ENCODE data around the gene YAF2.
A peak's percentile ranks its signal among the peaks of the same experiment; 100 is the strongest.
"Not testable (repeated sequence)": the region's sequence is repeated elsewhere in the genome, so short reads cannot be mapped to it uniquely, and the experiment has no call there.

Gene YAF2

DNA sequence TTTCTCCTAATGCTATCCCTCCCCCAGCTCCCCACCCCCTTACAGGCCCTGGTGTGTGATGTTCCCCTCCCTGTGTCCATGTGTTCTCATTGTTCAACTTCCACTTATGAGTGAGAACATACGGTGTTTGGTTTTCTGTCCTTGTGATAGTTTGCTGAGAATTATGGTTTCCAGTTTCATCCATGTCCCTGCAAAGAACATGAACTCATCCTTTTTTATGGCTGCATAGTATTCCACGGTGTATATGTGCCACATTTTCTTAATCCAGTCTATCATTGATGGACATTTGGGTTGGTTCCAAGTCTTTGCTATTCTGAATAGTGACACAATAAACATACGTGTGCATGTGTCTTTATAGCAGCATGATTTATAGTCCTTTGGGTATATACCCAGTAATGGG, 11.0 kb upstream of the YAF2 start:
- DNase-seq = not testable (repeated sequence)

GRCh38 chr12:42240131-42240750, 2.2 kb upstream of the YAF2 start:
- DNase-seq = no peak

GRCh38 chr12:42237853-42238239, 202 bp downstream of the YAF2 start:
- no peak for DNase-seq

DNA sequence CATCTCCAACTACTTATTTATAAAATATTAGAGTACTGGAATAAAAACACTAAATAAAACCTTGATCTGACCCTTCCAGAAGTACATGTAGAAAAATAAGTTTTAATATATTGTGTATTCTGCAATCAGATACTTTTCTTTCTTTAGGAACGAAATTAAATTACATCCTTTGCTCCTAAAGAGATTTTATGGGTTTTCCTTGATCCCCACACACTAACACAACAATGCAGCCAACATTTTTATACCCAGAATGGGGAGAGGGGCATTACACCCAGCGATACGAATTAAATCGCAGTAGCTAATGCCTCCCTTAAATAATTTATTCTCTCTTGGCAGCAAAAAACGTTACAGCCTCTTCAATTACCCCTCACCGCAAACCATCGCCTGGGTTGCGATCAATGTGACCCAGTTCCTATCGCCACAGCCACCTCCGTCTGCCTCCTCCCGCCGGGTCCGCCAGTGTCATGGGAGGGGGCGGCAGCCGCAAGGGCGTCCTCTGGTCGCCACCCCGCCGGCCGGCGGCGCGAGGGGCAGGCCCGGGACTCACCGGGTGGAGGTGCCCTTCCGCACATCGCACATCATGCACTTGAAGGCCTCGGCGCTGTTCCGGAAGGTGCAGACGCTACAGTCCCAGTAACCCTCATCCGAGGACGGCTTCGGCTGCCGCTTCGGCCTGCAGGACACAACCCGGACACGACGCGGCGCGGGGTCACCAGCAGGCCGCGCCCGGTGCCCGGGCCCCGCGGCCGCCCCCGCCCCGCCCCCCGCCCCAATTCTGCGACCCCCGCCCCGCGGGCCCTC, 796 bp downstream of the YAF2 start:
- DNase-seq = peak; percentile 66

GRCh38 chr12:42236017-42236416, 2.0 kb downstream of the YAF2 start:
- no peak for DNase-seq

- peak; percentile 41 for DNase-seq
Measured at GRCh38 chr12:42235426-42235825, 2.6 kb downstream of the YAF2 start.

DNA sequence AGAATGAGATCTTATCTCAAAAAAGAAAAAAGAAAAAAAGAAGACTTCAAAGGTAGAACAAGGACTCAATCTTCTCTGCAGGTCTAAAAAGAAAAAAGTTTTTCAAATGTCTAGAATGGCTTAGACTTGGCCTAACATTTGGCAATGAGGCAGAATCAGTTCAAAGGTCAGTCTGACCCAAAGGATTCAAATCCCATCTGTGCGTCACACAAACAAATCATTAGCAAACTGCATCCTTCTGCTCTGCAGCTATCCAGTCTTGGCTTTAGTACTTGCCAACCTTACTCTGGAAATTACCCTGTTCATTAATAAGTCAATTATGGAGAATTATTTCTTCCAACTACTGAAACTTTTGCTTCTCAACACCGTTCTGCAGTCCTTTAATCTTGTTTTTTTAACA, 3.1 kb downstream of the YAF2 start:
- no peak for DNase-seq

GRCh38 chr12:42227525-42227924, 10.5 kb downstream of the YAF2 start:
- DNase-seq = not testable (repeated sequence)

- not testable (repeated sequence) for DNase-seq
Measured at GRCh38 chr12:42224501-42224900, 13.5 kb downstream of the YAF2 start.

DNA sequence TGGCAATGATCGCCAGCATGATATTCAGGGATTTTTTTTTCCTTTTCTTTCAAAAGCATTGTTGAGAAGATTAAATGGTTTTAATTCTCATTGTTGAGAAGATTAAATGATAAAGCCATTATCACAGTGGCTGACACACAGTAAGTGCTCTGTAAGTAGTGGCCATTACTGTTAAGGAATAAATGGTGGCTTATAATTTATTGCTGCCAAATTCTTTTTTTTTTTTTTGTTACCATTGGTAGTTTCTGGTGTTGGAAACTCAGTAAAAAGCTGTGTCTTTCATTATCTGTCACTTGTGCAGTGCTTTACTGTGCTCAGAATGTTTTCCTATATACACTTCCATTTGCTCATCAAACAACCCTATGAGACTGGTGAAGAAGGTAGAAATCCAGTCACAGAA, 15.3 kb downstream of the YAF2 start:
- DNase-seq = no peak

DNA sequence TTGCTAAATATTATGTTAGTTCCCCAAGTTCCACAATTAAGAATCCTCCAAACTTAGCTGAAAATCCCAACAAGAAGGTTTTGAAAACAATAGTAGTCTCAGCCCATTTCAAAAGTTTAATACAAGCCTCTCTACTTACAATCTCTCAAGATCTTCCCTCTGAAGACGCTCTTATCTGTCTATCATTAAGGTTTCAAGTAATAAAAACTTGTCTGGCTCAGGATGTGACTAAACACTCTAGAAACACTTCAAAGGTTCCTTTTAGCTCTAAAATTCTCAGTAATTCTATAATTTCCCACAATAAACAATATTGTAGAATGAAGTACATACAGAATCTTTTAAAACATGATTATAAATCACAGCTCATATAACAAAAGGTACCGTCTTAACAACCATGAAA, 16.3 kb downstream of the YAF2 start:
- DNase-seq = no peak

- no peak for DNase-seq
Measured at GRCh38 chr12:42217656-42218055, 20.4 kb downstream of the YAF2 start.

DNA sequence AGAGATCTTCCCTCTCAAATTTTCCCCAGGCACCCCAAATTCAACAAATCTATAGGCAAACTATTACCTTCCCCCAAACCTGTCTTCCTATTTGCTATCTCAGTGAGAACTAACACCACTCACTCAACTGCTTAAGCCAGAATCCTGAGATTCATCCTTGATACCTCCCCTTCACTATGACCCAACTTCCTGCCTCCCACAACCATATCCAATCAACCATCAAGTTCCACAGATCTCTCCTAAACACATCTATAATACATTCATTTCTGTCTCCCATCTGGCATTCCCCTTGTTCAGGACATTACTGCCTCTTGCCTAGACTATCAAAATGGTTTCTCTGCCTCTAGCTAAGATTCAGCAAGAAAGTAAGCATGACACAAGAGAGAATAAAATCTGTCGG, 21.3 kb downstream of the YAF2 start:
- DNase-seq = no peak

DNA sequence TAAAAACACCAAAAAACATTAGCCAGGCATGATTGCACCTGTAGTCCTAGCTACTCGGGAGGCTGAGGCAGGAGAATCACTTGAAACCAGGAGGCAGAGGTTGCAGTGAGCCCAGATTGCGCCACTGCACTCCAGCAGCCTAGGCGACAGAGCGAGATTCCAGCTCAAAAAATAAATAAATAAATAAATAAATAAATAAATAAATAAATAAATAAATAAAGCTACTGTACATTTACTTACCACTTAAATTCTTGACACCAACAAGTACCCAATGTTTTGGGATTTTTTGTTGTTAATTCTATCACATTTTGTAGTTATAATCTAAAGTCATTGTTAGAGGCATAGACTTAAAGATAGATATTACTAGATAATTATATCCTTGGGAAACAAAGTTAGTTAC, 22.3 kb downstream of the YAF2 start:
- not testable (repeated sequence) for DNase-seq

DNA sequence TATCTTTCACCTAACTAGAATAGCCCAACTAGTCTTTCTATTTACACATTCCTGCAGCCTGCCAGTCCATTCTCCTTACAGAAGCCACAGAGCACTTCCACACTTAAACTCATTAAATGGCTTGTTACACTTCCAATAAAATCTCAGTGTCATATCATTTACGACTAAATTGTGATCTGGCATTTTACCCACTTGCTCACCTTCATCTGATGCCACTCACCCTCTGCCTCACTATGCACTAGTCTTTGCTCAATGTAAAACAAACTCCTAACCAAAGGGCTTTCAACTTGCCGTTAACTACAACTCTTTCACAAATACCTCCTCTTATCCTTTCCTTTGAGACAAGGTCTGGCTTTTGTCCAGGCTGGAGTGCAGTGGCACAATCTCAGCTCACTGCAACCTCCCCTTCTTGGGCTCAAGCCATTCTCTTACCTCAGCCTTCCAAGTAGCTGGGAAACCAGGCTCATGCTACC, 24.1 kb downstream of the YAF2 start:
- DNase-seq = peak; percentile 90

DNA sequence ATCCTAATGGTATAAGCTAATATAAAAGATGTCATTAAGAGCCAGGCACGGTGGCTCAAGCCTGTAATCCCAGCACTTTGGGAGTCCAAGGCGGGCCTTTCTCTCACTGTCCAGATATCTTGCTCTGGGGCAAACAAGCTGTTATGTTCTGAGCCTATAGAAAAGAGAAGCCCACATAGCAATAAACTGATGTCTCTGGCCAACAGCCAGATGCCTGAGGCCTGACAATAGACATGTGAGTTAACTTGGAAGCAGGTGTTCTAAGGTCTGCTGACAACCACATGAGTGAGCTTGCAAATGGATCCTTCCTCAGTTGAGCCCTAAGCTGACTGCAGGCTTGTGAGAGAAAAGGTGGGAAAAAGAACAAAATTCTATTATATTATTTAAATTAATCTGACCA, 25.0 kb downstream of the YAF2 start:
- DNase-seq = peak; percentile 38

DNA sequence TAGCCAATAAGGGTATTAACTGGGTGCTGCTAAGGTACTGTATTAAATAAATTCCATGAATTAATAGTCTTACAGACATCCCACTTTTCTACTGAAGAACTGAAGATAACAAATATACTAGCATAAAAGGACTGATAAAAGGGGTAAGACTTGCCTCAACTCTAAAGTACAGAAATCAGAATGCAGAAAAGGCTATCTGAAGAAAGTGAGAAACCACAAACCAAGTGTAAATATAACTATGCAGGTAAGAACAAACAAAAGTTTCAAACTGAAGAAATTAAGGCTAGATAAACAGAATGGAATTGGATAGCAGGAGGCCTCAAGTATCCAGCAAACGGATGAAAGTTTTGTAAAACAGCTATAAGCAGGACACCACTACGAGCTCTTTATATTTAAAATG, 29.5 kb downstream of the YAF2 start:
- no peak for DNase-seq

GRCh38 chr12:42204819-42205218, 33.2 kb downstream of the YAF2 start:
- no peak for DNase-seq

- no peak for DNase-seq
Measured at GRCh38 chr12:42204362-42204761, 33.7 kb downstream of the YAF2 start.

DNA sequence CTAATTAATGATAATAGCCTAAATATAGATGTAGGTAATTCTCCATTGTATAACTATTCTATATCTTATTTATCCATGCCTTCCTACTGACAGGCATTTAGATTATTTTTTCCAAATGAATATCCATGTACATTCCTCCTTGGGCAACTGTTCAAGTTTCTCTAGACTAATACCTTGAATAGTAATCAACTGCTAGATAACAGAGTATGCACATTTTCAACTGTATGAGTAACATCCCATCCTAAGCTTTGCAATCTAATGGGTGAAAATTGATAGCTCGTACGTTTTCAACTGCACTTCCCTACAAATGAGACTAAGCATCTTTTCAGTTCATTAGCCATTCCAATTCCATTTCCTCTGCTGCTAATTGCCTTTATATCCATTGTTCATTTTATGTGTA, 37.0 kb downstream of the YAF2 start:
- no peak for DNase-seq

- DNase-seq = no peak
Measured at GRCh38 chr12:42199007-42199406, 39.0 kb downstream of the YAF2 start.

DNA sequence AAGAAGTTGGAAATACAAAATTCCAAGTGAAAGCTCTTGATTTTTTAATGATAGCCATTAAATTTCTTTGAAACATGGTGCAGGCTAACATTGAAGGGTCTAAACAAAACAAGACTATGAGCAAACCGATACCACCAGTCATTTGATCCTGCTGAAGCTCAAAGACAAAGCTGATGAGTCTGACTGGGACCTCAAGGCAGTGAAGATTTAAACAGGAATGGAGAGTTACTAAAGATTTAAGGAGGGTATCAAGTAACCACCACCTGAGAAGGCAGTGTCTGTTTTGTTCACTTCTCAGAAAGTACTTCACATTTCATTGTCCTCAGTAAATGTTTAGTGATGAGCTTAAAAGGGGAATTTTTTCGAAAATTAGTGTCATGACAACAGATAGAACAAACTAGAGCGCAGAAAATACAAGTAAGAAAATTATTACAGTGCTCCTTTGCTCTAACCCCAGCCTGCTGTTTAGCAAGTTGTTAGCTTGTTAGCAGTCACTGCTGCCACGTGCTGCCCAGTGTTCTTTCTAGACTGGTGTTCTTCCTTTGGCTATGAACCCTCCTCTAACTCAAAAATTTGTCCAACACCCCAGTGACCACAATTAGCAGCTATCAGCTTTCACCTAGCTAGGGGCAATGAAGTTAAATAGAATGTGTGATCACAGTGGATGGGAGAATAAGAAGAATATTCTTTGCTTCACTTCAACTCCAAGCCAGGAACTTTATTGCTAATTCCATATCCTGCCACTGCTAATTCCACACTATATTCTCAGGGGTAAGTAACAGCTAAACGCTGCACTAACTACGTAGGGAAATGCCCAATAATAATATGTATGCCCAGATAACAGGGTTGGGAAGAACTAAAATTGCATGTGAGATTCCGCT, 41.1 kb downstream of the YAF2 start:
- DNase-seq = no peak

DNA sequence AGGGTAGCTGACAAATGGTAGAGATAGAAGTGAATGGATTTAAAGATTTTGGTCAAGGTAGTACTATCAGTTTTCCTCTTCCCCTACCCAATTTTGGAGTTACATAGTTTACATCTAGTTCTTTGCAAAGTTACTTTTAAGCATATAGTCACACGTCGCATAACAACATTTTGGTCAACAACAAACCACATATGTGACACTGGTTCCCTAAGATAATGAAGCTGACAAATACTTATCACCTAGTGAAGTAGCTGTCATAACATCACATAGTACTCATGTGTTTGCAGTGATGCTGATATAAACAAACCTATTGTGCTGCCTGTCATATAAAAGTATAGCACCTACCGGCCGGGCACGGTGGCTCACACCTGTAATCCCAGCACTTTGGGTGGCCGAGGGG, 45.4 kb downstream of the YAF2 start:
- DNase-seq = no peak

DNA sequence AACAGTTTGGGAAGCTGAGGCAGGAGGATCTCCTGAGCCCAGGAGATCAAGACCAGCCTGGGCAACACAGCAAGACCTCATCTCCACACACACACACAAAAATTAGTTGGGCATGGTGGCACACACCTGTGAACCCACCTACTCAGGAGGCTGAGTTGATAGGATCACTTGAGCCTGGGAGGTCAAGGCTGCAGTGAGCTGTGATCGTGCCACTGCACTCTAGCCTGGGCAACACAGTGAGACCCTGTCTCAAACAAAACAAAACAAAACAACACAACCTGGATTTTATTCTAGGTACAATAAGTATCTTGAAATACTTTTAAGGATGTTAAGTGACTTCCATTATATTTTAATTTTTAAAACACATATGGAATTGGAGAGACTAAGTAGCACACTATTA, 45.8 kb downstream of the YAF2 start:
- no peak for DNase-seq

Data from DMS79 treated with DMSO at 0.1 percent for 48 hours (cell line).